ENCODE data around the gene GABRA5.

The GABRA5 gene

DNA sequence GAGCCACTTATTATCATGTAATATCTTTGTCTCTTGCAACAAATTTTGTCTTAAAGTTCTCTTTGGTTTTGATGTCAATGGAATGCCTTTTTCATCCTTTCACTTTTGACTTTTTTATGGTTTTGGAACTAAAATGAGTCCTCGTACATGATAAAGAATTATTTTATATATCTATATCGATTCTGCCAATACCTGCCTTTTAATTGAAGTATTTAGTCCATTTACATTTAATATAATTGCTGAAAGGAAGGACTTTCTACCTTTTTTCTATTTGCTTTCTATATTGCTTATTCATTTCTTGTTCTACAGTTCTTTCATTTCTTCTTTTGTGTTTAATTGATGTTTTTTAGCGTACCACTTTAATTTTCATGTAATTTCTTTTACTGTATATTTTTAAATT is 32.8 kb downstream of the GABRA5 start:
- TF ChIP-seq SNAI2 (CRISPR knock-in tag; IDR thresholded peaks at IDR 0.05) (no peak), ZNF70 (CRISPR knock-in tag; IDR thresholded peaks at IDR 0.05) (no peak), GLIS3 (CRISPR knock-in tag; IDR thresholded peaks at IDR 0.05) (no peak), CSRNP3 (CRISPR knock-in tag; IDR thresholded peaks at IDR 0.05) (no peak)
- no peak for ATAC-seq

GRCh38 chr15:26901041-26901440 is 34.2 kb downstream of the GABRA5 start:
- ATAC-seq = no peak
- no peak for TF ChIP-seq ZNF565 (CRISPR knock-in tag; conservative IDR thresholded peaks at IDR 0.05; ENCODE audit: low read depth)
- TF ChIP-seq CREB5 (CRISPR knock-in tag; IDR thresholded peaks at IDR 0.05; ENCODE audit: low read depth) = no peak
- TF ChIP-seq CSRNP3 (CRISPR knock-in tag; IDR thresholded peaks at IDR 0.05) = no peak
- TF ChIP-seq BACH2 (CRISPR knock-in tag; IDR thresholded peaks at IDR 0.05; ENCODE audit: borderline replicate concordance) = no peak
- no peak for TF ChIP-seq SNAI2 (CRISPR knock-in tag; IDR thresholded peaks at IDR 0.05)
- no peak for TF ChIP-seq ARNTL (CRISPR knock-in tag; IDR thresholded peaks at IDR 0.05; ENCODE audit: borderline replicate concordance, low read depth)
- no peak for TF ChIP-seq ZNF8 (CRISPR knock-in tag; IDR thresholded peaks at IDR 0.05)
- TF ChIP-seq TOX (CRISPR knock-in tag; IDR thresholded peaks at IDR 0.05; ENCODE audit: borderline replicate concordance) = no peak
- no peak for TF ChIP-seq ISL1 (CRISPR knock-in tag; IDR thresholded peaks at IDR 0.05)
- no peak for TF ChIP-seq CSDC2 (CRISPR knock-in tag; IDR thresholded peaks at IDR 0.05)
- no peak for TF ChIP-seq ZFP3 (CRISPR knock-in tag; IDR thresholded peaks at IDR 0.05)
- TF ChIP-seq, protein P1, sequence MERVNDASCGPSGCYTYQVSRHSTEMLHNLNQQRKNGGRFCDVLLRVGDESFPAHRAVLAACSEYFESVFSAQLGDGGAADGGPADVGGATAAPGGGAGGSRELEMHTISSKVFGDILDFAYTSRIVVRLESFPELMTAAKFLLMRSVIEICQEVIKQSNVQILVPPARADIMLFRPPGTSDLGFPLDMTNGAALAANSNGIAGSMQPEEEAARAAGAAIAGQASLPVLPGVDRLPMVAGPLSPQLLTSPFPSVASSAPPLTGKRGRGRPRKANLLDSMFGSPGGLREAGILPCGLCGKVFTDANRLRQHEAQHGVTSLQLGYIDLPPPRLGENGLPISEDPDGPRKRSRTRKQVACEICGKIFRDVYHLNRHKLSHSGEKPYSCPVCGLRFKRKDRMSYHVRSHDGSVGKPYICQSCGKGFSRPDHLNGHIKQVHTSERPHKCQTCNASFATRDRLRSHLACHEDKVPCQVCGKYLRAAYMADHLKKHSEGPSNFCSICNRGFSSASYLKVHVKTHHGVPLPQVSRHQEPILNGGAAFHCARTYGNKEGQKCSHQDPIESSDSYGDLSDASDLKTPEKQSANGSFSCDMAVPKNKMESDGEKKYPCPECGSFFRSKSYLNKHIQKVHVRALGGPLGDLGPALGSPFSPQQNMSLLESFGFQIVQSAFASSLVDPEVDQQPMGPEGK (CRISPR knock-in tag; IDR thresholded peaks at IDR 0.05; ENCODE audit: borderline replicate concordance) = no peak
- TF ChIP-seq TSHZ2 (CRISPR knock-in tag; IDR thresholded peaks at IDR 0.05) = no peak
- no peak for TF ChIP-seq PPARA (CRISPR knock-in tag; IDR thresholded peaks at IDR 0.05; ENCODE audit: borderline replicate concordance)

DNA sequence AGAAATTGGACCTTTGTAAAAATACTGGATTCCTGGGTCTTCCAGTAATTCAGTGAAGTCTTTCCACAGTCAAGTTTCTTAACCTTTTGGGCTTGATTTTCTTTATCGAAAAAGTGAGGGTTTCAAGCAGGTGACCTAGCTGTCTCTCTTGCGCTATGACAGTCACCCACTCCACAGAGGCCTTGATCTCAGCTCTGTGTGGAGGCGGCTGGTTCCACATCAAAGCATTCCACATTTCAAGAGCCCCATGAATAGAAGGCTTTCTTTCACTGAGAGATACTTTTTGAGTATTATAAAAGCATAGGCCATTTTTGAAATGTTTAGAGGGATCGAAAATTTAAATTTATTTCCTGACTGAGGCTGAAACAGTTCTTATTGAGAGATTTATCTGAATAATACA is 43.9 kb downstream of the GABRA5 start:
- no peak for ATAC-seq

More for the DNA sequence above, 43.9 kb downstream of the GABRA5 start:
- TF ChIP-seq BACH2 (CRISPR knock-in tag; IDR thresholded peaks at IDR 0.05; ENCODE audit: borderline replicate concordance) = no peak
- TF ChIP-seq SNAI2 (CRISPR knock-in tag; IDR thresholded peaks at IDR 0.05) = no peak
- TF ChIP-seq GLIS3 (CRISPR knock-in tag; IDR thresholded peaks at IDR 0.05) = no peak
- TF ChIP-seq TSHZ2 (CRISPR knock-in tag; IDR thresholded peaks at IDR 0.05) = no peak
- TF ChIP-seq ZNF565 (CRISPR knock-in tag; conservative IDR thresholded peaks at IDR 0.05; ENCODE audit: low read depth) = no peak
- no peak for TF ChIP-seq OSR1 (CRISPR knock-in tag; IDR thresholded peaks at IDR 0.05)
- no peak for TF ChIP-seq RARB (CRISPR knock-in tag; IDR thresholded peaks at IDR 0.05)
- TF ChIP-seq ZC3H10 (CRISPR knock-in tag; IDR thresholded peaks at IDR 0.05) = no peak
- TF ChIP-seq CSRNP3 (CRISPR knock-in tag; IDR thresholded peaks at IDR 0.05) = no peak

Data from SK-N-SH treated with all-trans-retinoic acid at 6 μM for 48 hours (cell line).